ELR (cell line): Measurements from ENCODE around the gene TMEM154.

Source experiments
- DNase-seq: peaks from one replicate; pipeline ENCODE4 v3.0.0-alpha.2; 2015; ENCODE audit warnings: low read depth

Gene TMEM154

GRCh38 chr4:152591876-152592275 is 87.9 kb downstream of the TMEM154 start:
- DNase-seq: no peak

GRCh38 chr4:152591396-152591795 is 88.4 kb downstream of the TMEM154 start:
- DNase-seq: no peak

GRCh38 chr4:152590179-152591031 is 89.4 kb downstream of the TMEM154 start:
- peak; percentile 89 for DNase-seq

GRCh38 chr4:152588869-152589268 is 90.9 kb downstream of the TMEM154 start:
- DNase-seq: no peak

GRCh38 chr4:152587127-152587526 is 92.7 kb downstream of the TMEM154 start:
- DNase-seq: no peak

- DNase-seq: no peak
These were observed 93.1 kb downstream of the TMEM154 start for GRCh38 chr4:152586668-152587067.

GRCh38 chr4:152585023-152585441 is 94.8 kb downstream of the TMEM154 start:
- DNase-seq: no peak

GRCh38 chr4:152581536-152582160 is 98.1 kb downstream of the TMEM154 start:
- no peak for DNase-seq

GRCh38 chr4:152579916-152580315 is 99.9 kb downstream of the TMEM154 start:
- no peak for DNase-seq

- DNase-seq: no peak
These were observed 100.6 kb downstream of the TMEM154 start for GRCh38 chr4:152579107-152579764.

- DNase-seq: no peak
These were observed 101.1 kb downstream of the TMEM154 start for GRCh38 chr4:152578670-152579069.

GRCh38 chr4:152577708-152578396 is 101.9 kb downstream of the TMEM154 start:
- no peak for DNase-seq

GRCh38 chr4:152575533-152575932 is 104.3 kb downstream of the TMEM154 start:
- DNase-seq: no peak

GRCh38 chr4:152573861-152574260 is 105.9 kb downstream of the TMEM154 start:
- no peak for DNase-seq

GRCh38 chr4:152572417-152573086 is 107.2 kb downstream of the TMEM154 start:
- DNase-seq: peak; percentile 49

GRCh38 chr4:152571770-152572169 is 108.0 kb downstream of the TMEM154 start:
- DNase-seq: no peak

GRCh38 chr4:152571296-152571695 is 108.5 kb downstream of the TMEM154 start:
- DNase-seq: no peak
